HG02943 (cell line): ENCODE data around the gene PRRT2.

ENCODE experiments used
- ATAC-seq: cut with Tn5 transposase; IDR thresholded peaks from one replicate; pipeline ENCODE4 v1.9.1; 2021; ENCODE audit warnings: mild to moderate bottlenecking, low read depth, moderate library complexity; ENCODE audit not compliant: unreplicated experiment

The PRRT2 gene

GRCh38 chr16:29858974-29859373 lies 47.0 kb downstream of the PRRT2 start:
- no peak for ATAC-seq

DNA sequence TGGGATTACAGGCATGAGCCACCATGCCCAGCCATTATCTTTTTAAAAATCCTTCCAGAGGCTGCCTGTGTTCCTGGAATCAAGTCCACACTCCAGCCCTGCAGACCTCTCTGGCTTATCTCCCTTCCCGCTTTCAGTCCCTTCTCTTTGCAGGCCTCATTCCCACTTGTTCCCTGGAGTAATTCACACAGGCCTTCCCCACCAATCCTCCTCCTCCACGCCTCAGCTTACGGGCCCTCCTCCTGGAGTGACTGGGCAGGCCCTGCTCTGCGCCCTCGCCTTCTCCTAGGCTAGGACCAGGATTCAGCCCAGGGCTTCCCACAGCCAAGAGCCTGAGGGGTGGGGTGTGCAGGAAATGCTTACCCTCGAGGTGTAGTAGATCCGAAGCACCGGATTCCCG lies 48.2 kb downstream of the PRRT2 start:
- no peak for ATAC-seq

GRCh38 chr16:29862383-29862883 lies 50.4 kb downstream of the PRRT2 start:
- ATAC-seq = no peak

- peak; percentile 94 for ATAC-seq
Measured at GRCh38 chr16:29862884-29863668, 51.1 kb downstream of the PRRT2 start, which contains the start of gene CDIPT. CDIPT (minus strand) TSS chr16:29863226; CDS start chr16:29862857, 369 bp downstream.

DNA sequence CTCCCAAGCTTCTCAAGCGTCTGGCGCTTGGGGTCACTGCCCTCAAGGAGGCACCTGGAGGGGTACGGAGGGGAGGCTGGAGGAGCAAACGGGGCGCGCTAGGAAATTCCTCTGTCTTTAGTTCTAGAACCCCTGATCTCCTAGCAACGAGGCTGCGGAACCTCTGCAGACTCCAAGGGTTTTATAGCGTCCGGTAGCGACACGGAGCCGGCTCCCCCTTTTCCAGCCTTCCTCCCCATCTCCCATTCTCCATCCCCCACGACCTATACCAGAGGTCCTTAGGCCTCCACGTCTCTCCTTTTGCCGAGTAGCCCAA lies 51.6 kb downstream of the PRRT2 start:
- ATAC-seq = no peak

DNA sequence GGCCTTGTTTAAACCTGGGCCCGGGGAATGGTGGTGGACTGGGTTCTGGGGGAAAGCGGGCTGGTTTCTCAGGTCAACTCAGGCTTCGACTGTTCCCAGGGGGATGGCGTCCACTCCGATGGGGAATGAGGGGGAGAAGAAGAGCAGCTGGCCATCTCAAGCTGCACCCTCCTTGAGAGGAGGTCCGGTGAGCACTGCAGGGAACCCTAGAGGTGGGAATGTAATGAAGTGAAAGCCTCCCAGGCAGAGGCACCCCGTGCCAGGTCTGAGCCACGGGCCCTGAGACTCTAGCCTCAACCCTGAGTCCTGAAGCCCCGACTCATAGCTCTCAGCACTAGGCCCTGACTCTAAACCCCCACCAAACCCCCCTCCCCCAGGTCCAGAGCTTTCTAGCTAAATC lies 52.2 kb downstream of the PRRT2 start:
- ATAC-seq = no peak
